GM15510 (cell line): ENCODE results near the gene PIGA.

Source experiments
- POLR2A ChIP-seq: IDR thresholded peaks from 3 replicates; pipeline ENCODE4 v1.6.1; 2011; ENCODE audit warnings: borderline replicate concordance; ENCODE audit not compliant: insufficient read length; ENCODE audit errors: extremely low read depth

PIGA gene

GRCh38 chrX:15298780-15299179 is 36.5 kb downstream of the PIGA start:
- no peak for TF ChIP-seq POLR2A

GRCh38 chrX:15298201-15298600 is 37.1 kb downstream of the PIGA start:
- TF ChIP-seq POLR2A: no peak

GRCh38 chrX:15293451-15293850 is 41.9 kb downstream of the PIGA start:
- no peak for TF ChIP-seq POLR2A

GRCh38 chrX:15292861-15293260 is 42.5 kb downstream of the PIGA start:
- no peak for TF ChIP-seq POLR2A

- no peak for TF ChIP-seq POLR2A
Measured at GRCh38 chrX:15277604-15278003, 57.7 kb downstream of the PIGA start.

- TF ChIP-seq POLR2A: no peak
Measured at GRCh38 chrX:15274946-15275345, 60.4 kb downstream of the PIGA start.

GRCh38 chrX:15271757-15272156 is 63.6 kb downstream of the PIGA start:
- TF ChIP-seq POLR2A: no peak

GRCh38 chrX:15269618-15270521 is 65.5 kb downstream of the PIGA start, which contains the start of gene ASB9:
Gene ASB9, minus strand, starts transcription at chrX:15270083. Its CDS starts 209 bp downstream, at chrX:15269874.
- TF ChIP-seq POLR2A: no peak
